LNCAP (cell line): Measurements from ENCODE around the gene PAX3.

Source experiments
- TF ChIP-seq, protein P1 (sequence below): fragments of 450-650 bp; IDR thresholded peaks from 2 replicates; pipeline ENCODE4 v1.5.1; 2017; ENCODE audit warnings: mild to moderate bottlenecking

Gene PAX3

DNA sequence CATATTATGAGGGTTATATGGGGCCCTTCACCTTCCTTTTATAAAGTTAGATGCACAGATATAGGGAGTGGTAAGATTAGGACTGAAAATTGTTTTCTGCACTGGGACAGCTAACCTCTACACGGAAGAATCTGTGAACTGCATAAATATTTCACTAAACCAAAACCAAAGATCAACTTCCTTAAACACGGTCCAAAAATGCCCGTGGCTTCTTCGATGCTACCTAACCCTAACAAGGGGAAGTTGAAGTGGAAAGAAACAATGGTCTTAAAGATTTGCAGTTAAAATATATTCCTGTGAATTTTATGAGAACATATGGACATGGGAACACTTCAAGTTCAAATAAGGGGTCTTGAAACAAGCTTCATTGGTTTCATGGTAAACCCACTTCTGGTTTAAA lies 33.3 kb upstream of the PAX3 start:
- TF ChIP-seq, protein P1, sequence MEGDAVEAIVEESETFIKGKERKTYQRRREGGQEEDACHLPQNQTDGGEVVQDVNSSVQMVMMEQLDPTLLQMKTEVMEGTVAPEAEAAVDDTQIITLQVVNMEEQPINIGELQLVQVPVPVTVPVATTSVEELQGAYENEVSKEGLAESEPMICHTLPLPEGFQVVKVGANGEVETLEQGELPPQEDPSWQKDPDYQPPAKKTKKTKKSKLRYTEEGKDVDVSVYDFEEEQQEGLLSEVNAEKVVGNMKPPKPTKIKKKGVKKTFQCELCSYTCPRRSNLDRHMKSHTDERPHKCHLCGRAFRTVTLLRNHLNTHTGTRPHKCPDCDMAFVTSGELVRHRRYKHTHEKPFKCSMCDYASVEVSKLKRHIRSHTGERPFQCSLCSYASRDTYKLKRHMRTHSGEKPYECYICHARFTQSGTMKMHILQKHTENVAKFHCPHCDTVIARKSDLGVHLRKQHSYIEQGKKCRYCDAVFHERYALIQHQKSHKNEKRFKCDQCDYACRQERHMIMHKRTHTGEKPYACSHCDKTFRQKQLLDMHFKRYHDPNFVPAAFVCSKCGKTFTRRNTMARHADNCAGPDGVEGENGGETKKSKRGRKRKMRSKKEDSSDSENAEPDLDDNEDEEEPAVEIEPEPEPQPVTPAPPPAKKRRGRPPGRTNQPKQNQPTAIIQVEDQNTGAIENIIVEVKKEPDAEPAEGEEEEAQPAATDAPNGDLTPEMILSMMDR, result no peak

DNA sequence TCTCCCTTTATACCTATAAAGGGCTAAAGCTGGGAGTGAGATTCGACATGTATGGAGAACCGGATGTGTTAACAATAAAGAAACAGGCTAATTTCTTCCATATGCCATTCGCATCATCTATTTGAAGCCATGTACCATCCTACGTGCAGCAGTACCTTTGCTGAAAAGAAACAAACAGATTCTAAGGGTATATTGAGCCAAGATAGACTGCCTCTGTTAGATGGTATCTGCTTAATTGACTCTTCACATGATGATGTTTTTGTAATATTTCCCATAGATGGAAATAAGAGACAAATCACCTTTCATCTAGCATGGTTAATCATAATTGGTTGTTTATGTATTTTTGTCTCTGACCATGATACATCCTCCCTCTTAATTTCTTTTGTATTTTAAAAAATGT lies 32.1 kb upstream of the PAX3 start:
- TF ChIP-seq, protein P1, result no peak

DNA sequence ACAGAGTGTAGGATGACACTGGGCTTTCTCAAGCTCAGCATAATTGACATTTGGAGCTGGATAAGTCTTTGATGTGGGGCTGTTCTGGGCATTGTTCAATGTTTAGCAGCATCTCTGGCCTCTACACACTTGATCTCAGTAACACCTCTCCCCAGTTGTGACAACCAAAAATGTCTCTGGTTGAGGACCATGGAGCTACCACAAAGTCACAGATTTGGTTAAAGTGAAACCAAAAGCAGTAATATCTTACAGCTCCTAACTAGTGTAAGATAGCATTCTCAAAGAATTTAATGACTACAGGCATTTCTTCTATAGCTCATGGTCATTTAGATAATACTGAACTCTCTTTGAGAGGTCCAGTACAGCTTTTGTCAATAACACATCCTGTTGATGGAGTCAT lies 23.4 kb upstream of the PAX3 start:
- TF ChIP-seq, protein P1, result no peak

DNA sequence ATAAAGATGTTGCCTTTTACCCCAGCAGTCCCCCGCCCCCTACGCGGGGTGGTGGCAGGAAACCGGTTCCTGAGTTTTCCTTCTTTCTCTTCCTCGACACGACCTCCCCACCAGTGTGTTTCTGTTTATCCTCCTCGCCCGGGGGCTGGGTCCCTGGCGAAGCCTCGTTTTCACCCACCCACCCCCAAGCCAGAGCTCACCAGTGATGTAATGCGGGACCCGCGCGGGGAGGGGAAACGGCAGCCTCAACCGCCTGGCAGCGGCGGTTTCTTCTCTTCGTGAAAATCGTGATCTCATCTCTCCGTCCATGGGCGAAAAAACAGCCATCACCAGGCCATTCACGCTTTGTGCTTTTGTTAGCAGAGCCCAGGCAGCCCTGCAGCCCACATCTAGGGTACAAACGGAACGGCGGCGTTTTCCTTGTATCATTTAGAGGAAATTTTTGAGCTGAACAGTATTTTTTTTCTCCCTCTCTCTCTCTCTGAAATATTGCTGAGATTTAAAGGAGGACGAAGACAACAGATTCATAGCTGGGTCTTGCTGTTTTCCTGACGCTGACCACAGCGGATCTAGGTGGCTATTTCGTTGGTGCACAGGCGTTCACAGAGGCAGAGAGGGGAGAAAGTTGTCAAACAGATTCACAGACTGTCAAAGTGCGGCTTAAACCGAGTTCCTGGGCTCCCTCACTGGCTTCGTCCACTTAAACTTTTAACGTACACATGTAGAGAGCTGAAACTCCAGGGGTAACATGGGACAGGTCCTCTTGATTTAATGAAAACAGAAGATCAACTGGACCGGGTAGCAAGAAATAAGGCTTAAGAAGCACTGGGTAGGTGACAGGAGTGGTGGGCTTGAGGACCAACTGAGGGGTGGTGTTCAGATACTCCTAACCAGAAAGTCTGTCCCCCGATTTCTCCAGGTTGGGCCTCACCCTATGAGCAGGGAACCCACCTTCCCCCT lies 21.9 kb upstream of the PAX3 start:
- TF ChIP-seq, protein P1, result no peak

DNA sequence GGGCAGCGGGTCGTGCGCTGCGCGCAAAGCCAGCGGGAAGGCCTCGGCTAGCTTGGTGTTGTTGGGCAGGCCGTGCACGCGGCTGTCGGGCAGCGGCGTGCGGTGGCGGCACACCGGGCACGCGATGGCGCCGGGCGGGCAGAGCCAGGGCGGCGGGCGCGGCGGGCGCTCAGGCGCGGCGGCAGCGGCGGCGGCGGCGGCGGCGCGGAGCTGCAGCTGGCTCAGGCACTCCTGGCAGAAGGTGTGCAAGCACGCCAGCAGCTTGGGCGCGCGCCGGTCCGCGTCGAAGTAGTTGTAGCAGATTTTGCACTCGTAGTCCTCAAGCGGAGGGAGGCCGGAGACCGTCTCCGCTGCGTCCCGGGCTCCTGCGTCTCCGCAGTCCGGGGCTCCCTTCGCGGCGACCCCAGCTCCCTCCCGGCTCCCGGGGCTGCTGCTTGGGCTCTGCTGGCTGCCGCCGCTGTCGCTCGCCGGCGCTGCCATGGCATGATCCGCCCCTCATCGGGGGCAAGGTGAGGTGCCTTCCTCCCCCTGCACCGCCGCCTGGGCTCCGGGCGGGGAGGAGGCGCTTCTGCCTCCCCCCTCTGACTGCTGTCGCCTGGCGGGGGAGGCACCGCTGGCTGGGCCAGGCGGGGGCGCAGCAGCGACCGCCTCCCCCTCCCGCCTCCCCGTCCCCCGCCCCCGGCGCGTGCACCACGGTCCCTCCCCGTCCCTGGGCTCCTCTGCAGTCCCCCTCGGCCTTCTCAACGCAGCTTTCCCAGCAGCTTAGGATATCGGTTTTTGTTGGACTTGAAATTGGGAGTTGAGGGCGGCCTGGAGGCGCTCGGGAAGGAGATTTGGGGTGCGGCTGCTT lies 21.0 kb upstream of the PAX3 start:
- TF ChIP-seq, protein P1, result no peak

DNA sequence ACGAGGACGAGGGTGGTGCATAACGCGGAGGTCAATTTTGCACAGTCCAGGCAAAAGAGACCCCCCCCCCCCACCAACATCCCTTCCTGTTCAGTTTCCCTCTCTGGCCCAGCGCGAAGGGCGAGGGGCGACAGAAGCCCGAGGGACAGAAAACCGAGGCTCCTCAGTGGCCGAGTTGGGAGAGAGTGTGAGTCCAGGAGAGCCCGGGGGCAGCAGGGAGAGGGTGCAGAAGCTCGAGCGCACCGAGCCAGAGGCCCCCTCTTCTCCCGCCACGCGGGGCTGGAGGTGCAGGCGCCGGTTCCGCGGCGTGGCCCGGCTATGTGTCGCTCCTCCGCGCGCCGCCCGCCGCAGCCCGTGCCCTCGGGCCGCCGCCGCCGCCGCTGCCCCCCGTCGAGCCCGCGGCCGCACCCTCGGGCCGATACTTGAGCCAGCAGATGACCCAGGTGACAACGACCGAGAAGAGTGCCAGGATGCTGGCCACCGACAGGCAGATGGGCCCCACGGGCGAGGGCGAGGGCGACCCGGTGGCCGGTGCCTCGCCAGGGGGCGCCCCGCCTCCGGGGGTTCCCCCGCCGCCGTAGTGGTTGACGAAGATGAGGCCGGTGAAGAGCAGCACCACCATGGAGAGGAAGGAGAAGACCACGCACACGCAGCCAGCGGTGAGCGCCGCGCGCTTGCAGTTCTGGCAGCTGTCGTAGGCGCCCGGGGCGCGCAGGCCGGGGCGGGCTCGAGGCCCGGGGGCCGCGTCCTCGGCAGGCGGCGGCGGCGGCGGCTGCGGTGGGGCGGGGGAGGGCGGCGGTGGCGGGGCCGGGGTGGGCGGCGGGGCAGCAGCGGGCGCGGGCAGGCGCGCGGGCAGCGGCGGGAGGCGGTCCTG lies 20.2 kb upstream of the PAX3 start:
- TF ChIP-seq, protein P1, result peak; percentile 29; the same call in 1 of the 2 replicates
